Tibial nerve (tissue), 3 donors: ENCODE data around the gene CDC23.

Experiments used
- CTCF ChIP-seq, 5 experiments: fragments of 200-600 bp in 3 of 5; fragments of 450-650 bp in 2 of 5; sonication (generic) in 3 of 5; IDR thresholded peaks; one replicate each; pipeline ENCODE4 v1.5.1; 2016 to 2019; ENCODE audit warnings: antibody characterized with exemption in 5 of 5, mild to moderate bottlenecking in 3 of 5, moderate library complexity in 2 of 5
- POLR2A ChIP-seq, 2 donors: fragments of 450-650 bp; IDR thresholded peaks; one replicate each; pipeline ENCODE4 v1.6.1; 2017; ENCODE audit warnings: antibody characterized with exemption in 2 of 2, mild to moderate bottlenecking in 2 of 2, moderate library complexity in 2 of 2

DNA sequence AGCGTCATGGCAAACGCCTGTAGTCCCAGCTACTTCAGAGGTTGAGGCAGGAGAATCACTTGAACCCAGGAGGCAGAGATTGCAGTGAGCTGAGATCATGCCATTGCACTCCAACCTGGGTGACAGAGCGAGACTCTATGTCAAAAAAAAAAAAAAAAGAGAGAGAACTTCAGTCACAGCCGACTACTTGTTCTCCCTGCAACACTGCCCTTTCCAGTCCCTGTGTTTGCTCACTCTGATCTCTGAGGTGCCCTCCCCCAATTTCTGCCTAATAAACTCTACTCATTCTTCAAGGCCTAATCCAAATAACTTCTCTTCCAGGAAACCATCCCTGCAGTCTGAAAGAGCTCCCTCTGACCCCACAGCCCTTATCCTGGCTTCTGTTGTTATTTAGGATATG, 33.2 kb upstream of the CDC23 start:
- TF ChIP-seq CTCF (IDR thresholded peaks at IDR 0.05) (no peak), POLR2A (IDR thresholded peaks at IDR 0.05) (no peak)
